ENCODE measurements around the gene RESP18. TPM values are rescaled to one million over a fixed set of nuclear protein-coding genes. Genes with fewer than 3 reads are reported as not detected.

The RESP18 gene
- not detected in 2 replicates for total RNA-seq (2014; rRNA removed; shearing (Covaris generic))
- not detected in 2 replicates for total RNA-seq (2022)
- Bru-seq, nascent RNA: not detected
- BruChase-seq, experiment 1, labeled RNA remaining after a 6-hour chase: not detected
- BruChase-seq, experiment 2, labeled RNA remaining after a 2-hour chase: not detected
- long read RNA-seq: 0 reads

- ChIA-PET CTCF (ENCODE audit: unreplicated experiment) (no interaction called here), POLR2A (no interaction called here)
- no peaks in the 10 kb centered on the region for H3K9me2 ChIP-seq (ENCODE audit: insufficient read depth, low read length)
- H3K9me3 ChIP-seq (ENCODE audit: low read length): no peaks in the 10 kb centered on the region
- no TSS peak for BruUV-seq (replicated peaks)
- no peaks in the 10 kb centered on the region for H3K36me3 ChIP-seq (ENCODE audit: insufficient read depth, low read length)
- no peak within 1 kb of the TSS for H2AFZ ChIP-seq (ENCODE audit: low read length)
- no peak within 1 kb of the TSS for H3K4me3 ChIP-seq (ENCODE audit: low read depth, low read length, poor library complexity, severe bottlenecking)
- H3K27ac ChIP-seq (ENCODE audit: low read depth, low read length, poor library complexity, severe bottlenecking): no peak within 1 kb of the TSS
- no peaks in the 10 kb centered on the region for H3K4me1 ChIP-seq (ENCODE audit: insufficient read depth, low read length, poor library complexity, severe bottlenecking)
- no peaks in the 10 kb centered on the region for H3K79me2 ChIP-seq (ENCODE audit: insufficient read depth, low read depth, low read length)
- no peak within 1 kb of the TSS for H3K4me2 ChIP-seq (ENCODE audit: low read length)
- DNase-seq (ENCODE audit: low spot score): no peak
- TF ChIP-seq, protein P1, sequence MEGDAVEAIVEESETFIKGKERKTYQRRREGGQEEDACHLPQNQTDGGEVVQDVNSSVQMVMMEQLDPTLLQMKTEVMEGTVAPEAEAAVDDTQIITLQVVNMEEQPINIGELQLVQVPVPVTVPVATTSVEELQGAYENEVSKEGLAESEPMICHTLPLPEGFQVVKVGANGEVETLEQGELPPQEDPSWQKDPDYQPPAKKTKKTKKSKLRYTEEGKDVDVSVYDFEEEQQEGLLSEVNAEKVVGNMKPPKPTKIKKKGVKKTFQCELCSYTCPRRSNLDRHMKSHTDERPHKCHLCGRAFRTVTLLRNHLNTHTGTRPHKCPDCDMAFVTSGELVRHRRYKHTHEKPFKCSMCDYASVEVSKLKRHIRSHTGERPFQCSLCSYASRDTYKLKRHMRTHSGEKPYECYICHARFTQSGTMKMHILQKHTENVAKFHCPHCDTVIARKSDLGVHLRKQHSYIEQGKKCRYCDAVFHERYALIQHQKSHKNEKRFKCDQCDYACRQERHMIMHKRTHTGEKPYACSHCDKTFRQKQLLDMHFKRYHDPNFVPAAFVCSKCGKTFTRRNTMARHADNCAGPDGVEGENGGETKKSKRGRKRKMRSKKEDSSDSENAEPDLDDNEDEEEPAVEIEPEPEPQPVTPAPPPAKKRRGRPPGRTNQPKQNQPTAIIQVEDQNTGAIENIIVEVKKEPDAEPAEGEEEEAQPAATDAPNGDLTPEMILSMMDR (conservative IDR thresholded peaks at IDR 0.05; ENCODE audit: low read length): no peak
- H4K20me1 ChIP-seq (ENCODE audit: insufficient read depth, low read length): no peaks in the 10 kb centered on the region
- intact Hi-C loops (cut with micrococcal nuclease; ENCODE audit: unreplicated experiment): no loop called here
Measured at GRCh38 chr2:219332542-219332941, at the start of gene RESP18. Gene RESP18 (minus strand): TSS chr2:219332744.

- Histone ChIP-seq H3K4me2 (ENCODE audit: low read length) (no peak overlapping the region), H3K4me3 (ENCODE audit: low read depth, low read length, poor library complexity, severe bottlenecking) (no peak overlapping the region), H3K27ac (ENCODE audit: low read depth, low read length, poor library complexity, severe bottlenecking) (no peak overlapping the region), H2AFZ (ENCODE audit: low read length) (no peak overlapping the region), H3K4me1 (ENCODE audit: insufficient read depth, low read length, poor library complexity, severe bottlenecking) (peaks cover 1% of the 10 kb centered on the region), H3K9me3 (ENCODE audit: low read length) (no peaks in the 10 kb centered on the region), H4K20me1 (ENCODE audit: insufficient read depth, low read length) (no peaks in the 10 kb centered on the region), H3K79me2 (ENCODE audit: insufficient read depth, low read depth, low read length) (no peaks in the 10 kb centered on the region), H3K9me2 (ENCODE audit: insufficient read depth, low read length) (no peaks in the 10 kb centered on the region), H3K36me3 (ENCODE audit: insufficient read depth, low read length) (peaks cover 52% of the 10 kb centered on the region)
- BruUV-seq (replicated peaks): no TSS peak
- TF ChIP-seq, protein P1 (conservative IDR thresholded peaks at IDR 0.05; ENCODE audit: low read length): no peak
- TF ChIP-seq EZH2phosphoT487 (IDR thresholded peaks at IDR 0.05; ENCODE audit: borderline replicate concordance, low read depth, low read length): no peak
- no peak for DNase-seq (ENCODE audit: low spot score)
- ChIA-PET CTCF (ENCODE audit: unreplicated experiment) (no interaction called here), POLR2A (no interaction called here)
- intact Hi-C loops (cut with micrococcal nuclease; ENCODE audit: unreplicated experiment): no loop called here
Measured at GRCh38 chr2:219381448-219381847, 48.9 kb upstream of the RESP18 start.

- Histone ChIP-seq H2AFZ (ENCODE audit: low read length) (no peak overlapping the region), H3K27ac (ENCODE audit: low read depth, low read length, poor library complexity, severe bottlenecking) (no peak overlapping the region), H3K79me2 (ENCODE audit: insufficient read depth, low read depth, low read length) (no peaks in the 10 kb centered on the region), H3K4me1 (ENCODE audit: insufficient read depth, low read length, poor library complexity, severe bottlenecking) (no peaks in the 10 kb centered on the region), H3K9me2 (ENCODE audit: insufficient read depth, low read length) (no peaks in the 10 kb centered on the region), H3K4me2 (ENCODE audit: low read length) (no peak overlapping the region), H3K36me3 (ENCODE audit: insufficient read depth, low read length) (peaks cover 48% of the 10 kb centered on the region), H4K20me1 (ENCODE audit: insufficient read depth, low read length) (no peaks in the 10 kb centered on the region), H3K9me3 (ENCODE audit: low read length) (no peaks in the 10 kb centered on the region), H3K4me3 (ENCODE audit: low read depth, low read length, poor library complexity, severe bottlenecking) (no peak overlapping the region)
- no TSS peak for BruUV-seq (replicated peaks)
- POLR2A ChIA-PET: no interaction called here
- intact Hi-C loops (cut with micrococcal nuclease; ENCODE audit: unreplicated experiment): no loop called here
- no peak for TF ChIP-seq EZH2phosphoT487 (IDR thresholded peaks at IDR 0.05; ENCODE audit: borderline replicate concordance, low read depth, low read length)
- TF ChIP-seq, protein P1 (conservative IDR thresholded peaks at IDR 0.05; ENCODE audit: low read length): no peak
- DNase-seq (ENCODE audit: low spot score): no peak
- CTCF ChIA-PET (ENCODE audit: unreplicated experiment): no interaction called here
Measured at GRCh38 chr2:219380926-219381325, 48.4 kb upstream of the RESP18 start.
